CD1c-positive myeloid dendritic cell (primary cell): Measurements from ENCODE around the gene CMPK2.
A peak's percentile ranks its signal among the peaks of the same experiment; 100 is the strongest.
"Not testable (repeated sequence)": the region's sequence is repeated elsewhere in the genome, so short reads cannot be mapped to it uniquely, and the experiment has no call there.

ENCODE experiments used
- DNase-seq: peaks from one replicate; pipeline ENCODE4 v3.0.0-alpha.2; 2016; ENCODE audit errors: extremely low spot score

Gene CMPK2, protein sequence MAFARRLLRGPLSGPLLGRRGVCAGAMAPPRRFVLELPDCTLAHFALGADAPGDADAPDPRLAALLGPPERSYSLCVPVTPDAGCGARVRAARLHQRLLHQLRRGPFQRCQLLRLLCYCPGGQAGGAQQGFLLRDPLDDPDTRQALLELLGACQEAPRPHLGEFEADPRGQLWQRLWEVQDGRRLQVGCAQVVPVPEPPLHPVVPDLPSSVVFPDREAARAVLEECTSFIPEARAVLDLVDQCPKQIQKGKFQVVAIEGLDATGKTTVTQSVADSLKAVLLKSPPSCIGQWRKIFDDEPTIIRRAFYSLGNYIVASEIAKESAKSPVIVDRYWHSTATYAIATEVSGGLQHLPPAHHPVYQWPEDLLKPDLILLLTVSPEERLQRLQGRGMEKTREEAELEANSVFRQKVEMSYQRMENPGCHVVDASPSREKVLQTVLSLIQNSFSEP

GRCh38 chr2:6865346-6866274 is at the start of gene CMPK2:
TSS of gene CMPK2 (minus strand) at chr2:6865907. CDS start at chr2:6865696, 211 bp downstream.
- peak; percentile 90 for DNase-seq

DNA sequence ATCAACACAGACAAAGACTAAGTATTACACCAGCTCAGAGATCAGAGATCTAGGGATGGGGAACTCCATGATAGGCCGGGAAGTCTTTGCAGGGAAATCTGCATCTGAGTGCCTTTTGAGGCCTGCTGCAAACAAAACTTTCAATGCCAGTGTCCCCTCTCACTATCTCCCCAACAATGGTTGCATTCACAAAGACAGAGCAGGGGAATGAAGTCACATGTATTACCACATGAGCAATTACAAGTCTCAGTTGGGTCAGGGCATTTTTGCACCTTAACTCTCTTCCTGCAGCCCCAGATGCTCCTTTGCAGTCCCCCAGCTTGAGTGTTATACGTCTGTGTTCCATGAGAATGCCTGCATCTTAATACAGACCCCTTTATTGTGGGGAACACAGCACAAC is 49.7 kb upstream of the CMPK2 start:
- no peak for DNase-seq

DNA sequence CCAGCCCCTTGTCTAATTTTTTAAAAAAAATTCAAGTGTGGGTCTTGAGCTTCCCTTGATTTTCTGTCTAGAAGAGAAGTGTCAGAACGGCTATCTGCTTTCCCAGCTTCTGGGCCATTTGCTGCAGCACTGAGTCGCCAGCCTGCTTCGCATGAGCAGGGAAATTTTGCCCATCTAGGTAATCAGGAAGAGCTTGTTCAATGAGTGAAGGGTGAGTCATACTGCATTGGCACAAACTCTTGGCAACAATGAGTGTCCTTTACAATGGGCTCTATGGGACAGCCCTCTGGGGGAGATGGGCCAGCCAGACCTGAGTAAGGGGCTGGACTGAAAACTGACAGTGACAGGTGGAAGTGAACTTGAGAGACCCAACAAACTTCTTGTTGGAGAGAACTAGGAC is 49.1 kb upstream of the CMPK2 start:
- no peak for DNase-seq

GRCh38 chr2:6913415-6914157 is 47.9 kb upstream of the CMPK2 start:
- DNase-seq: no peak

- no peak for DNase-seq
Observed at GRCh38 chr2:6911721-6912120, 46.0 kb upstream of the CMPK2 start.

GRCh38 chr2:6909431-6910385 is 44.0 kb upstream of the CMPK2 start:
- DNase-seq: peak; percentile 42

GRCh38 chr2:6908291-6908690 is 42.6 kb upstream of the CMPK2 start:
- no peak for DNase-seq

DNA sequence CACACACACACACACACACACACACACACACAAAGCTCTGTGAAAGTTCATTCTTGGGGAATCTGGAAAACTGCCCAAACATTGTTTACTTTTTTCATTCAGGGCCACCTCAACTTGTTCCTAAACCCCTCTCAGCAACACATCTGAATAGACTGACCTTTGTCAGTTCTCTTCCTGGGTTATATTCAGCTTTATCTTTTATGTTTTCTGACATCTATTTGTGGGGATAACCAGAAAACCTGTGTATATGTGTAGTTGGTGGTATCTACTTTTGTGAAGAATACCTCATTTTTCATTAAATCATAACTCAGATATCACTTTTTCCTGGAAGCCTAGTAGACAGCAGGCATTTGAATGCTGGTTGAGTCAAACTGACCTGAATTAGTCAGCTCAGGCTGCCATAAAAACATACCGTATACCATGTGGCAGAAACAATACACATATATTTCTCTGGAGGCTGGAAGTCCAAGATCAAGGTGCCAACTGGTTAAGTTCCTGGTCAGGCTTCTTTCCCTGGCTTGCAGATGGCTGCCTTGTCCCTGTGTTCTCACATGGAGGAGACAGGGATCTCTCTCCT is 40.5 kb upstream of the CMPK2 start:
- no peak for DNase-seq

GRCh38 chr2:6905668-6906067 is 40.0 kb upstream of the CMPK2 start:
- DNase-seq: no peak

- DNase-seq: not testable (repeated sequence)
Observed at GRCh38 chr2:6902581-6902980, 36.9 kb upstream of the CMPK2 start.

DNA sequence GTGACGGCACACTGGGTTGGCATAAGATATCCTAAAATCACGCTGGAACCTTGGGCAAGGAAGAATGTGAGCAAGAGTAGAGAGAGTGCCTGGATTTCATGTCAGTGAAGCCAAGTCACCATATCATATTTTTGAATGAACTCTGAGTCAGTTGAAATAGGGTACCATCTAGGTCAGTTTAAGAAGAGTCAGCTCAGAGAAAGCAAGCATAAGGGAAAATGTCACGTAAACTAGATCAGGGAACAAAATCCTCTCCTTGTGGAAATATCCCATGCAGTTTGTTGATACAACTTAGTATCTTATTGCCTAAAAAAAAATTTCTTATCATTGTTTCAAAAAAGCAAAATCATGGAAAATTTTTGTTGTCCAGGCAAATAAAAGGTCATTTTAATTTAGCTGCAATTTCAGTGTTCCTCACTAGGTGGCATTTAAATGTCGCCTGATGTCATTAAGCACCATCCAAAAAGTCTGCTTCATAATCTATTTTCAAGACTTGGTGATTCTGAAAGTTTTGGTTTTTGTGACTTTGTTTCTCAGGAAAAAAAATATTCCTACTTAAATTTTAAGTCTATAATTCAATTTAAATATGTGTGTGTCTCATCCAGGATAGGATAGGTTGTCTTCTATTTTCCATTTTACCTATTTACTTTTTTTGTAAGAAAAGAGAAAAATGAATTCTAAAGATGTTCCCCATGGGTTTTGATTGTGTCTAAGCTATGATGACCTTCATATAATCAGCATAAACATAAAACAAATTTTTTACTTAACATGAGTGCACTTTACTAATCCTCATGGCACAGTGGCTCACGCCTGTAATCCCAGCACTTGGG is 31.4 kb upstream of the CMPK2 start:
- DNase-seq: peak; percentile 58

- no peak for DNase-seq
Observed at GRCh38 chr2:6893876-6894482, 28.3 kb upstream of the CMPK2 start.

DNA sequence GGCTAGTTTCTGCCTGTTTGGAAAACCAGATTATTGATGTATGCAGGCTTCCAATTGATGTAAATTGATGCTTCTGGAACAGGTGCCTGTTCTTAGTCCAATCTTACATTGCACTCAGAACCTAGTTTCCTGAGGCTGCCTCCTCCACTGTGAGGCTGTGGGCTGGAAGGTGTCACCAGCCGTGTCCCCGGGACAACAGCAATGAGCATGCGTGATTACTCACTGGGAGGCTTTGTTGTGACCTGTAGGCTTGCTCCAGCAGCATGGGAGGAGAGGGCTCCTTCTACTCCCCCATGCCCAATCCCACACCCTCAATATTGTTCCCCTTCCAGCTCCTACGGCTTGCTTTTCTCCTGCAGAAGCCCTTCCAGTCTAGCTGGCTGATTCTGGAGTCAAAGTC is 23.0 kb upstream of the CMPK2 start:
- no peak for DNase-seq

GRCh38 chr2:6887751-6888192 is 22.1 kb upstream of the CMPK2 start:
- DNase-seq: no peak

DNA sequence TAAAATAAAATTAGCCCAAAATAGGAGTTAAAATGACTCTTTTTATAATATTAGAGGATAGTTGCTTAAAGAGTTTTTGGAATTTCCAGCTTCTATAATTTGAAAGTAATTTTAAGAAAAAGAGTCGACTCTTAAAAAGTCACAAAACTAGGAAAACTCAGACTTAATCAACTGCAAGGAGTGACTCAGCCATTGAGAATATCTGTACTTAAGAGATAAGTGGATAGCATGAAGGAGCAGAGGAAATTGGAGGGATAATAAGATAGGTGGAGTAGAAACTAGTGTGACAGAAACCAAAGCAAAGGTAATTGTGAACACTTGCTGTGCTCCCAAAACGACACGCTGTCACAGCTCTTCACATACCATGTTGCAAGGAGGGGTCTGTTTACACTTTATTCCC is 20.3 kb upstream of the CMPK2 start:
- DNase-seq: no peak

DNA sequence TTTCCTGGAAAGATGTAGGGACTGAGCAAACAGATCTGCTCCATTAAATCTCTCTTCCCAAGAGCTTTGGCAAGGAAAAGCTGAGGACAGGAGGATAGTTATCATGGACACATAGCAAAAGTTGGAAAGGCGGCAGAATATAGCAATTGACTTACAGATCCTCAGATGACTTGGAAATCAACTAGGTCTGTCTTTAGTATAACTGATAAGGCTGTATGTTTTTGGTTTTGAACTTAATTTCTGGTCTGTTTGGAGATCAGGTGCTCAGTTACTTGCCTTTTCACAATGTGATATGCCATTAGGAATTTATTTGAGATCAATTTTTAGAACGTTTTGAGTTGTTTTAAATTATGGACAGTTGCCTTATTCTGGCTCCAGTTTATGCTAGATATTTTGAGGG is 19.8 kb upstream of the CMPK2 start:
- DNase-seq: no peak

GRCh38 chr2:6883448-6884122 is 17.9 kb upstream of the CMPK2 start:
- no peak for DNase-seq

DNA sequence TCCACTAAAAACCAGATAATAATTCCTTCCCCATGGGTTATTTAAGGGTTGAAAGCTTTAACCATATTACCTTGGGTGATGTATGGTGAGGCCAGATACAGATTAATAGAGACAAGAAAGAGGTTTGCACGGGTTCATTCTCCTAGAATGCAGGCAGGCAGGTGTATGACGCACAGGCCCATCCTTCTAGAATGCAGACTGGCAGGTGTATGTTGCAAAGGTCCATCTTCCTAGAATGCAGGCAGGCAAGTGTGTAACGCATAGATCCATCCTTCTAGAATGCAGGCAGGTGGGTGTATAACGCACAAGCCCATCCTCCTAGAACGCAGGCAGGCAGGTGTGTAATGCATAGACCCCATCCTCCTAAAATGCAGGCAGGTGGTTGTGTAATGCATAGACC is 15.8 kb upstream of the CMPK2 start:
- DNase-seq: no peak

GRCh38 chr2:6881046-6881445 is 15.3 kb upstream of the CMPK2 start:
- no peak for DNase-seq
